DOHH2 (cell line): ENCODE results near the gene NPAS3.

ENCODE experiments used
- H3F3A ChIP-seq: fragments of 200-600 bp; sonication (generic), shearing (Covaris generic); 2 replicates; pipeline ENCODE4 v1.6.0; 2016; ENCODE audit warnings: antibody characterized with exemption, mild to moderate bottlenecking; ENCODE audit not compliant: control insufficient read depth, insufficient read depth
- H3K27ac ChIP-seq: fragments of 200-600 bp; sonication (generic); 2 replicates; pipeline ENCODE4 v1.5.1; 2014; ENCODE audit warnings: low read depth, mild to moderate bottlenecking, low read length, moderate library complexity
- H3K27me3 ChIP-seq: fragments of 200-600 bp; sonication (generic); 2 replicates; pipeline ENCODE4 v1.6.1; 2014; ENCODE audit warnings: mild to moderate bottlenecking, low read length, mixed read lengths; ENCODE audit not compliant: control insufficient read depth
- H3K36me3 ChIP-seq: fragments of 200-600 bp; sonication (generic); 2 replicates; pipeline ENCODE4 v1.6.1; 2014; ENCODE audit warnings: mild to moderate bottlenecking, low read length, moderate library complexity, mixed read lengths; ENCODE audit not compliant: control insufficient read depth
- H3K4me1 ChIP-seq: fragments of 200-600 bp; sonication (generic); 2 replicates; pipeline ENCODE4 v1.6.1; 2014; ENCODE audit warnings: mild to moderate bottlenecking, low read length, mixed read lengths; ENCODE audit not compliant: control insufficient read depth
- H3K4me2 ChIP-seq: fragments of 200-600 bp; sonication (generic); 2 replicates; pipeline ENCODE4 v1.6.0; 2014; ENCODE audit warnings: mild to moderate bottlenecking, low read length, moderate library complexity
- H3K4me3 ChIP-seq: fragments of 200-600 bp; sonication (generic); 2 replicates; pipeline ENCODE4 v1.5.1; 2014; ENCODE audit warnings: mild to moderate bottlenecking, low read length, mixed read lengths
- H3K79me2 ChIP-seq: fragments of 200-600 bp; sonication (generic); 2 replicates; pipeline ENCODE4 v1.6.1; 2014; ENCODE audit warnings: mild to moderate bottlenecking, low read length, mixed read lengths; ENCODE audit not compliant: control insufficient read depth
- H3K9me2 ChIP-seq: fragments of 200-600 bp; sonication (generic); replicated peaks from 2 replicates; pipeline ENCODE4 v1.6.1; 2014; ENCODE audit warnings: mild to moderate bottlenecking, low read length, mixed read lengths; ENCODE audit not compliant: control insufficient read depth
- H3K9me3 ChIP-seq: fragments of 200-600 bp; sonication (generic); 2 replicates; pipeline ENCODE4 v1.6.1; 2014; ENCODE audit warnings: antibody characterized with exemption, low read length, mixed read lengths; ENCODE audit not compliant: control insufficient read depth, insufficient read depth
- H4K20me1 ChIP-seq: fragments of 200-600 bp; sonication (generic); 2 replicates; pipeline ENCODE4 v1.6.0; 2014; ENCODE audit warnings: low read depth, mild to moderate bottlenecking, antibody characterized with exemption, low read length, moderate library complexity; ENCODE audit not compliant: control insufficient read depth, insufficient read depth
- EZH2phosphoT487 ChIP-seq: fragments of 200-600 bp; sonication (generic); IDR thresholded peaks from 2 replicates; pipeline ENCODE4 v1.6.1; 2017; ENCODE audit warnings: borderline replicate concordance, mild to moderate bottlenecking, antibody characterized with exemption, low read length, moderate library complexity, mixed read lengths
- TF ChIP-seq, protein P1 (sequence below): fragments of 200-600 bp; sonication (generic); IDR thresholded peaks from one replicate; pipeline ENCODE4 v1.5.1; 2014; ENCODE audit warnings: antibody characterized with exemption, mild to moderate bottlenecking, low read depth, low read length; ENCODE audit not compliant: poor library complexity, severe bottlenecking

NPAS3 gene

GRCh38 chr14:33393895-33394368 is 455.3 kb downstream of the NPAS3 start:
- no peaks in the 10 kb centered on the region for H3K4me1 ChIP-seq
- H4K20me1 ChIP-seq: no peaks in the 10 kb centered on the region
- H3K27ac ChIP-seq: no peak overlapping the region
- H3K4me3 ChIP-seq: no peak overlapping the region
- no peaks in the 10 kb centered on the region for H3K9me3 ChIP-seq
- H3K79me2 ChIP-seq: no peaks in the 10 kb centered on the region
- no peaks in the 10 kb centered on the region for H3F3A ChIP-seq
- H3K9me2 ChIP-seq: no peaks in the 10 kb centered on the region
- no peak overlapping the region for H3K4me2 ChIP-seq
- TF ChIP-seq, protein P1, sequence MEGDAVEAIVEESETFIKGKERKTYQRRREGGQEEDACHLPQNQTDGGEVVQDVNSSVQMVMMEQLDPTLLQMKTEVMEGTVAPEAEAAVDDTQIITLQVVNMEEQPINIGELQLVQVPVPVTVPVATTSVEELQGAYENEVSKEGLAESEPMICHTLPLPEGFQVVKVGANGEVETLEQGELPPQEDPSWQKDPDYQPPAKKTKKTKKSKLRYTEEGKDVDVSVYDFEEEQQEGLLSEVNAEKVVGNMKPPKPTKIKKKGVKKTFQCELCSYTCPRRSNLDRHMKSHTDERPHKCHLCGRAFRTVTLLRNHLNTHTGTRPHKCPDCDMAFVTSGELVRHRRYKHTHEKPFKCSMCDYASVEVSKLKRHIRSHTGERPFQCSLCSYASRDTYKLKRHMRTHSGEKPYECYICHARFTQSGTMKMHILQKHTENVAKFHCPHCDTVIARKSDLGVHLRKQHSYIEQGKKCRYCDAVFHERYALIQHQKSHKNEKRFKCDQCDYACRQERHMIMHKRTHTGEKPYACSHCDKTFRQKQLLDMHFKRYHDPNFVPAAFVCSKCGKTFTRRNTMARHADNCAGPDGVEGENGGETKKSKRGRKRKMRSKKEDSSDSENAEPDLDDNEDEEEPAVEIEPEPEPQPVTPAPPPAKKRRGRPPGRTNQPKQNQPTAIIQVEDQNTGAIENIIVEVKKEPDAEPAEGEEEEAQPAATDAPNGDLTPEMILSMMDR: no peak
- no peak for TF ChIP-seq EZH2phosphoT487
- H3K36me3 ChIP-seq: no peaks in the 10 kb centered on the region
- no peaks in the 10 kb centered on the region for H3K27me3 ChIP-seq

DNA sequence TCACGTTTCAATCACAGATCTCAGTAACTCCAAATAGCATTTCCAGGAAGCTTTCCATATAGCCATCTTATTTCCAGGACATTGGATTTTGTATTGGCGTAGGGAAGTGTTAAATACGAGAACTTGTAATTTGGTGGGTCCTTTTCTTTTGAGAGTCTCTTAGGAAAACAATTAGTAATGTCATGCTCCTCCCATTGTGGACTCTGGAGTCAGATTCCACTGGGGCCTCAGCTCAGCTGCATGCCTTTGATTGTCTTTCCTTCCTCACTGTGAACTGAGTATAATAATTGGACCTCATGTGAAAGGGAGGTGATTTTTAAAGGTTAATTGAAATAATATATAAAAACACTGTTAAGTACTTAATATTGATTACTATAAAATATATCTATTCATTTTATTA is 462.6 kb downstream of the NPAS3 start:
- no peaks in the 10 kb centered on the region for H3K36me3 ChIP-seq
- TF ChIP-seq, protein P1: no peak
- TF ChIP-seq EZH2phosphoT487: no peak
- H3K27ac ChIP-seq: no peak overlapping the region
- H3K9me3 ChIP-seq: no peaks in the 10 kb centered on the region
- H3K79me2 ChIP-seq: no peaks in the 10 kb centered on the region
- H3K9me2 ChIP-seq: no peaks in the 10 kb centered on the region
- H4K20me1 ChIP-seq: no peaks in the 10 kb centered on the region
- no peak overlapping the region for H3K4me3 ChIP-seq
- H3F3A ChIP-seq: no peaks in the 10 kb centered on the region
- no peaks in the 10 kb centered on the region for H3K4me1 ChIP-seq
- no peak overlapping the region for H3K4me2 ChIP-seq
- H3K27me3 ChIP-seq: no peaks in the 10 kb centered on the region

DNA sequence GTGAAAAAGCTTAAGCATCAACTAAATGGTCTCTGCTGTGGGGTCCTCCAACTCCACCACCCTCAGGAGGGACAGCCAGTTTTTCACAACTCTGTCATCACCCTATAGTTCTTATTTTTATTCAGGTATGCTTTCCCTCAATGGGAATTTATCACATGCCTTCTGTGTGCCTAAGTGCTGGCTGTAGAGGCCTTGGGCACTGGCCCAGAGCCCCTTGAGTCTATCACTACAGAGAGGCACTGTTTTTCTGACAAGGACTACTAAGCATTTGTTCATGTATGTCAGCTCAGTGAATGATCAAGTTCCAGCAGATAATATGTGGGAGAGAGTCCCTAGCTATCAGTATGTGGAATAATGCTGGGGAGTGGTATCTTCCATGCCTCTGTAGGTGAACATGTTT is 463.9 kb downstream of the NPAS3 start:
- no peaks in the 10 kb centered on the region for H3K9me3 ChIP-seq
- no peak for TF ChIP-seq EZH2phosphoT487
- TF ChIP-seq, protein P1: no peak
- no peaks in the 10 kb centered on the region for H3F3A ChIP-seq
- H4K20me1 ChIP-seq: no peaks in the 10 kb centered on the region
- no peaks in the 10 kb centered on the region for H3K79me2 ChIP-seq
- H3K4me2 ChIP-seq: no peak overlapping the region
- H3K9me2 ChIP-seq: no peaks in the 10 kb centered on the region
- H3K4me1 ChIP-seq: no peaks in the 10 kb centered on the region
- H3K36me3 ChIP-seq: no peaks in the 10 kb centered on the region
- no peak overlapping the region for H3K27ac ChIP-seq
- no peaks in the 10 kb centered on the region for H3K27me3 ChIP-seq
- H3K4me3 ChIP-seq: no peak overlapping the region
